ENCODE data around the gene ORM1. TPM values are rescaled to one million over a fixed set of nuclear protein-coding genes. Genes with fewer than 3 reads are reported as not detected.
A peak's percentile ranks its signal among the peaks of the same experiment; 100 is the strongest.

ORM1 gene
- total RNA-seq, 4 donors from 2014 or later: 1.6 TPM; not detected in 3

- TF ChIP-seq EP300 (IDR thresholded peaks at IDR 0.05) (no peak), POLR2A (IDR thresholded peaks at IDR 0.05) (no peak), POLR2AphosphoS5 (IDR thresholded peaks at IDR 0.05) (no peak), CTCF (IDR thresholded peaks at IDR 0.05) (no peak)
- Histone ChIP-seq H3K27ac (no peak overlapping the region), H3K36me3 (peaks cover 0 to 19% of the 10 kb centered on the region in 2 donors), H3K9me3 (peaks cover 0 to 14% (median 0%) of the 10 kb centered on the region in 3 donors), H3K4me3 (no peak overlapping the region), H3K4me1 (no peaks in the 10 kb centered on the region), H3K27me3 (no peaks in the 10 kb centered on the region)
- 50 to 80% methylated on average over 1 to 2 of the region's 7 CpGs for WGBS, 2 donors (ENCODE audit: low coverage in 1 of 2)
- peak; percentile 15 for ATAC-seq
These were observed 32.3 kb upstream of the ORM1 start for GRCh38 chr9:114290561-114290986.

- Histone ChIP-seq H3K27me3 (no peaks in the 10 kb centered on the region), H3K4me3 (no peak overlapping the region), H3K9me3 (peaks cover 0 to 17% (median 0%) of the 10 kb centered on the region in 3 donors), H3K36me3 (peaks cover 0 to 22% of the 10 kb centered on the region in 2 donors), H3K27ac (no peak overlapping the region), H3K4me1 (no peaks in the 10 kb centered on the region)
- WGBS, 2 donors (ENCODE audit: low coverage in 1 of 2): 25% methylated on average over 9 of the region's 12 CpGs; no CpG with 5 or more reads in 1 of the 2 donors
- peak; percentile 57 for ATAC-seq
- peak in 3 of 4 experiments; percentile 86 to 98 (median 92) for TF ChIP-seq CTCF (IDR thresholded peaks at IDR 0.05)
- no peak for TF ChIP-seq EP300 (IDR thresholded peaks at IDR 0.05)
These were observed 31.8 kb upstream of the ORM1 start for GRCh38 chr9:114291064-114291474.

GRCh38 chr9:114291886-114292590 is 30.9 kb upstream of the ORM1 start:
- no peak overlapping the region for H3K27ac ChIP-seq
- ATAC-seq: no peak
- peaks cover 0 to 22% of the 10 kb centered on the region in 2 donors for H3K36me3 ChIP-seq
- no peak overlapping the region for H3K4me3 ChIP-seq
- no peaks in the 10 kb centered on the region for H3K4me1 ChIP-seq
- TF ChIP-seq POLR2AphosphoS5 (IDR thresholded peaks at IDR 0.05): no peak
- no peak for TF ChIP-seq CTCF (IDR thresholded peaks at IDR 0.05)
- TF ChIP-seq EP300 (IDR thresholded peaks at IDR 0.05): no peak
- no peak for TF ChIP-seq POLR2A (IDR thresholded peaks at IDR 0.05)
- H3K27me3 ChIP-seq: no peaks in the 10 kb centered on the region
- H3K9me3 ChIP-seq: peaks cover 0 to 17% (median 0%) of the 10 kb centered on the region in 3 donors
- 89 to 100% methylated on average over 3 to 9 of the region's 11 CpGs for WGBS, 2 donors (ENCODE audit: low coverage in 1 of 2)

- ATAC-seq: no peak
- H3K27ac ChIP-seq: no peak overlapping the region
- H3K4me3 ChIP-seq: no peak overlapping the region
- TF ChIP-seq POLR2A (IDR thresholded peaks at IDR 0.05): no peak
- TF ChIP-seq CTCF (IDR thresholded peaks at IDR 0.05): no peak
- no peak for TF ChIP-seq POLR2AphosphoS5 (IDR thresholded peaks at IDR 0.05)
- TF ChIP-seq EP300 (IDR thresholded peaks at IDR 0.05): no peak
- H3K4me1 ChIP-seq: no peaks in the 10 kb centered on the region
- H3K9me3 ChIP-seq: peaks cover 0 to 17% (median 0%) of the 10 kb centered on the region in 3 donors
- H3K36me3 ChIP-seq: peaks cover 0 to 22% of the 10 kb centered on the region in 2 donors
- no peaks in the 10 kb centered on the region for H3K27me3 ChIP-seq
These were observed 28.2 kb upstream of the ORM1 start for GRCh38 chr9:114294664-114295063.

- Histone ChIP-seq H3K9me3 (peaks cover 0 to 17% (median 0%) of the 10 kb centered on the region in 3 donors), H3K4me1 (no peaks in the 10 kb centered on the region), H3K36me3 (peaks cover 0 to 32% of the 10 kb centered on the region in 2 donors), H3K27ac (no peak overlapping the region), H3K27me3 (no peaks in the 10 kb centered on the region), H3K4me3 (no peak overlapping the region)
- TF ChIP-seq CTCF (IDR thresholded peaks at IDR 0.05) (no peak), POLR2AphosphoS5 (IDR thresholded peaks at IDR 0.05) (no peak), EP300 (IDR thresholded peaks at IDR 0.05) (no peak), POLR2A (IDR thresholded peaks at IDR 0.05) (no peak)
- WGBS, 2 donors (ENCODE audit: low coverage in 1 of 2): 88 to 100% methylated on average over 1 of the region's 1 CpG
- no peak for ATAC-seq
These were observed 26.6 kb upstream of the ORM1 start for GRCh38 chr9:114296338-114296737.
